GM21390 (cell line): ENCODE measurements around the gene KRTAP5-2.
"Not testable (repeated sequence)": the region's sequence is repeated elsewhere in the genome, so short reads cannot be mapped to it uniquely, and the experiment has no call there.

Source experiments
- ATAC-seq: cut with Tn5 transposase; IDR thresholded peaks from one replicate; pipeline ENCODE4 v1.9.1; 2021; ENCODE audit not compliant: unreplicated experiment

Gene KRTAP5-2

DNA sequence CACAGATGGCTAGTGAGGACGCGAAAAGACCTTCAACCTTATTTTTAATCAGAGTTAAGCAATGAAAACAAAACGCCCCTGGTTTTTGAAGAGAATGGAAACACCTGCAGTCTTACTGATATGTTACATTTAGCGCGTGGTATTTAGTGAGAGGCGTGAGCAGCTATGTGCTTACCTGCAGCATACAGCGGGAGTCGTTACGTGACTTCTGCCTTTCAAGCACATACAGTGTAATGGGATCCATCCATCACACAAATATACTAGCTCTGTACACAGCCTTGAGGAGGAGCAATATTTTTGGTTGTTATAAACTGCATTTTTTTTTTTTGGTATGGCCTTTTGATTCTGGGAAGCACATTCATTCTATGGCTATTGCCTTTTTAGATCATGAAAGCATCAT is 5.5 kb downstream of the KRTAP5-2 start:
- no peak for ATAC-seq

DNA sequence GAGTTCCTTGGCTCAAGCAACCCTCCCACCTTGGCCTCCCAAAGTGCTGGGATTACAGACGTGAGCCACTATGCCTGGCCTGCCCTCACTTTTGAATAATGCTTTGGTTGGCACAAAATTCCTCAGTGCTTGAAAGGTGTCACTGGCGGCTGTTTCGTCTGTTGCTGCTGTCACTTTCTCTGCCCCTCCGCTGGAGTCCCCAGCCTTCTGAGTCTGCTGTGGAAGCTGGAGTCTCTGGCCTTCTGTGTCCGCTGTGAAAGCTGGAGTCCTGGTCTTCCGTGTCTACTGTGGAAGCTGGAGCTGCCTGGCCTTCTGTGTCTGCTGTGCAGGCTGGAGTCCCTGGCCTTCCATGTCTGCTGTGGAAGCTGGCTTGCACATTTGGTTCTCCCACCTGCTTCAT is 8.1 kb downstream of the KRTAP5-2 start:
- no peak for ATAC-seq

- ATAC-seq: not testable (repeated sequence)
Observed at GRCh38 chr11:1589191-1589963, 8.7 kb downstream of the KRTAP5-2 start.

- ATAC-seq: no peak
Observed at GRCh38 chr11:1586699-1587098, 11.4 kb downstream of the KRTAP5-2 start.

GRCh38 chr11:1584661-1585370 is 13.3 kb downstream of the KRTAP5-2 start, which contains the start of gene KRTAP5-1:
Gene KRTAP5-1 (minus strand): TSS chr11:1585283. CDS start chr11:1585249, 34 bp downstream.
- ATAC-seq: not testable (repeated sequence)

GRCh38 chr11:1582909-1583308 is 15.2 kb downstream of the KRTAP5-2 start:
- not testable (repeated sequence) for ATAC-seq

- ATAC-seq: no peak
Observed at GRCh38 chr11:1581976-1582375, 16.1 kb downstream of the KRTAP5-2 start.

- ATAC-seq: no peak
Observed at GRCh38 chr11:1576825-1577224, 21.3 kb downstream of the KRTAP5-2 start.

DNA sequence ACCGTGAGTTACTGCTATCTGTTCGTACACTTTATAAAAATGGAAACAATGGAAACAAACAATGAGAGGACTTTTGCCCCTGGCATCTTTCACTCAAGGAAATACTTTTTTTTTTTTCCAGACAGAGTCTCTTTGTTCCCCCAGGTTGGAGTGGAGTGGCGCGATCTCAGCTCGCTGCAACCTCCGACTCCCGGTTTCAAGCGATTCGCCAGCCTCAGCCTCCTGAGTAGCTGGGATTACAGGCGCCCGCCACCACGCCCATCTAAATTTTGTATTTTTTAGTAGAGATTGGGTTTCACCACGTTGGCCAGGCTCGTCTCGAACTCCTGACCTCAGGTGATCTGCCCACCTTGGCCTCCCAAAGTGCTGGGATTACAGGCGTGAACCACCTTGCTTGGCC is 22.3 kb downstream of the KRTAP5-2 start:
- ATAC-seq: not testable (repeated sequence)

- no peak for ATAC-seq
Observed at GRCh38 chr11:1574933-1575242, 23.2 kb downstream of the KRTAP5-2 start.

GRCh38 chr11:1574238-1574932 is 23.7 kb downstream of the KRTAP5-2 start:
- ATAC-seq: no peak

DNA sequence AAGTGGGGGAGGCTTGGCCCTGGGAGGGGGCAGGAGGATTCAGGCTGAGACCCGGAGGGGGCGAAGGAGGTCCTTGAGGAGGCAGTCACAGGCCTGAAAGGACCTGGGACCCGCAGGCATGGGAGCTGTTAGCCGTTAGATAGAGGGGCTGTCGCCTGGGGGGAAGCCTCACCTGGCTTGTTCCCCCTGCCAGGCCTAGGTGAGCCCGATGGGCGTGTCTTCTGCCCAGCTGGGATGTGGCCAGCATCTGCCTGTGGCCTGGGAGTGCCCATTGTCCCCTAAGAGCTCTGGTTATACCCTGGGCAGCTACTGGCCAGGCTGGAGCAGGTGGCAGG is 24.2 kb downstream of the KRTAP5-2 start:
- ATAC-seq: no peak

DNA sequence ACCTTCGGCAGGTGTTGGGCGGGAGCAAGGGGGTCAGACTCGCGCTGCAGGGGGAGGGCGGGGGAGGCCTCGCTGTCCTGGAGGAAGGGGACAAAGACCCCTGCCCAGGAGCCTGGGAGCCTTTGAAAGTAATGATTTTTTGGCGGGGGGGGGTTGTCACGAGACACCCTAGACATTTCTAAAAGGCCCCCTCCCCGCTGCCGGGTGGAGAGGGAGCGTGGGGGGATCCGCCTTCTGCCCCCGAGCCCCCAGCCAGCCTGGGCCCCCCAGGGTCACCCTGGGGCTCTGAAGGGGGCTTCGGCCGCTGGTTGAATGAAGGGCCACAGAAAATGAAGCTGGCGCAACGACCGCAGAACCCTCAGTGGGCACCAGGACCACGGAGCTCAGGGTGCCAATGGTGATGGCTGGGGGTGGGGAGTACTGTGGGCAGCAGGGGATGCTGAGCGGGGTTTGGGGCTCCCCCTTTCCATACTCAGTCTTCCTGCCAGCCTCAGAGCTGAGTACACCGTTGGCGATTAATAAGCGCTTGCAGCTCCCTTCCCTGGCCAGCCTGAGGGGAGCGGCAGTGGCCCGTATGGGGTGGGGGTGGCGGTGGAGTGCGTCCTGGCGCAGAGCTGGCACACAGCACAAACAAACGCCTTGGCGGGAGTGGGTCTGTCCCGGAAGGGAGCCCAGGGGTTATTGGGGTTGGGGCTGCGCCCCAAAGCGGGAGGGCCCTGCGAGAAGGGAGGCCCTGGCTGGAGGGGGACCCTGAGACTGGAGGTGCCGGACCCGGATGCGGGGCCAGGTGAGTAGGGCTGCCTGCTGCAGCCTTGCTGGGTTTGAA is 24.8 kb downstream of the KRTAP5-2 start:
- ATAC-seq: no peak

- ATAC-seq: peak; percentile 47
Observed at GRCh38 chr11:1572197-1573076, 25.7 kb downstream of the KRTAP5-2 start, which contains the start of gene DUSP8. Gene DUSP8 (minus strand): TSS chr11:1572271. CDS start chr11:1565826, 6,445 bp downstream.

DNA sequence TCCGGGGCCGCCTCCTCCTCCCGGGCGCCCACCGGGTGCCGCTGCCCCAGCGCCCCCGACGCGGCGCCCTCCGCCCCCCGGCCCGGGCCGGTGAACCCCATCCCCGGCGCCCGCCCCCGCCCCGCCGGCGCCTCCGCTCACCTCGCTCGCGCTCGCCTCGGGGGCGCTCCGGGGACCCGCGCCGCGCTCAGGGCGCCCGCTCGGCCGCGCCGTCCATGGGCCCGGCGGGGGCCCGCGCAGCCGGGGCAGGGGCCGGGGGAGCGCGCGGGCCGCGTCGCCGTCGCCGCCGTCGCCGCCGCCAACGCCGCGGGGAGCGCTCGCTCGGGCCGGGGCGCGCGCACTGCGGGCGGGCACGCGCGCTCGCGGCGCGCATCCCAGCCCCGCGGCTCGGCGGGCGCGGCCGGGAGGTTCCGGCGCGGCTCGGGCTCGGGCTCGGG is 26.3 kb downstream of the KRTAP5-2 start:
- no peak for ATAC-seq

- no peak for ATAC-seq
Observed at GRCh38 chr11:1570896-1571759, 27.0 kb downstream of the KRTAP5-2 start.

DNA sequence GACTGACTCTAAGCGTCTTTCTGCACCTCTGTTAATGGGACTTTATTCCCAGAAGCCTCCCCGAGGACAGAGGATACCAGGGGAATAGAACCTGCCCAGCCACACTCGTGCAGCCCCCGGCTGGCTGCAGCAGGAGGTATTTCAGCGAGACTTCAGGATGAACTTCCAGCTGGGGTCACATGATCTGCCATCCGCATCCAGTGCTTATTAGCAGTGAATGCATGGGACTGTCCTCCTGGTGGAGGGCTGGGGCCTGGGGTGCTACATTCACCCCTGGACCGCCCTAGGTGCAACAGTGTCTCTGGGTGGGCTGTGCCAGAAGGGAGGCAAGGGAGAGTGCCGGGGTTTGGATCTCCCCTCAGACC is 27.6 kb downstream of the KRTAP5-2 start:
- no peak for ATAC-seq

GRCh38 chr11:1570001-1570453 is 28.1 kb downstream of the KRTAP5-2 start:
- ATAC-seq: no peak

DNA sequence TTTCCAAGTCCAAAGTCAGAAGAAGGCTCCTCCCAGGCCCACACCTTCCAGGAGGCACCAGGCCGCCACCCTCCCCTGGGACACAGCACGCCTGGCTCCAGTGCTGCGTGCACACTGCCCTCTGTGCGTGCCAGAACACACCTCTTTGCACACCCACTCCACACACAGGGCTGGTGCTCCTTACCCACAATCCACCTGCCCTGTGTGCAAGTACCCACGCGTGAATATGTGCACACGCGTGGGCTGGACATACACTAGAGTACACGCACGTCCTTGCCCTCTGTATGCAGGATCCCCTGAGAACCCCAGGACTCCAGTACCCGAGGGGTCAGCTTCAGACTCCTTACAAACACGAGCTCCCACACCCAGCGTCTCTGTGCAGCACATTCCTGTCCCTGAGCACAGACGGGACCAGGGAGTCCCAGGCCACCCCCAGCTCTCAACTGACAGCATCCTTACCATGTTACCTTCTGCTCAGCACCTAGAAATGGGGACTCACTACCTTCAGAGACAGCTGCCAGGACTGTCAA is 28.8 kb downstream of the KRTAP5-2 start:
- ATAC-seq: no peak
